Natural killer cell (primary cell): ENCODE data around the gene SH3GL3. TPM values are rescaled to one million over a fixed set of nuclear protein-coding genes. Genes with fewer than 3 reads are reported as not detected.

Experiments
- ATAC-seq, 3 donors: fragments of 150-1000 bp in 2 of 3; fragments of 200-7000 bp in 1 of 3; cut with Tn5 transposase; 1 replicate in 1 of 3; 2 replicates in 2 of 3; pipeline ENCODE4 v1.10.0; 2021; ENCODE audit warnings: mild to moderate bottlenecking in 2 of 3, moderate library complexity in 2 of 3
- DNase-seq, 2 donors: peaks; one replicate each; pipeline versions ENCODE4 v3.0.0 to v3.0.0-alpha.2; 2013 to 2021; ENCODE audit warnings: mixed read lengths in 1 of 2
- H3K27ac ChIP-seq: one replicate; pipeline ENCODE4 v1.5.1; 2013; ENCODE audit warnings: mild to moderate bottlenecking, low read length
- H3K27me3 ChIP-seq: one replicate; pipeline ENCODE4 v1.6.1; 2013; ENCODE audit warnings: low read length; ENCODE audit not compliant: control insufficient read depth, insufficient read depth
- H3K36me3 ChIP-seq: one replicate; pipeline ENCODE4 v1.6.1; 2013; ENCODE audit warnings: low read length; ENCODE audit not compliant: control insufficient read depth, insufficient read depth
- H3K4me1 ChIP-seq: one replicate; pipeline ENCODE4 v1.6.1; 2013; ENCODE audit warnings: low read length; ENCODE audit not compliant: control insufficient read depth, insufficient read depth
- H3K4me3 ChIP-seq: one replicate; pipeline ENCODE4 v1.5.1; 2013; ENCODE audit warnings: low read length
- H3K9me3 ChIP-seq: one replicate; pipeline ENCODE4 v1.6.1; 2013; ENCODE audit warnings: low read length; ENCODE audit not compliant: control insufficient read depth, insufficient read depth
- H3K27ac Mint-ChIP-seq, 2 donors: one replicate each; pipeline ENCODE4 v1.8.0; 2022; ENCODE audit warnings: mild to moderate bottlenecking in 2 of 2, mixed read lengths in 2 of 2, moderate library complexity in 1 of 2
- H3K27me3 Mint-ChIP-seq, 2 donors: one replicate each; pipeline ENCODE4 v1.8.0; 2022; ENCODE audit warnings: low read depth in 2 of 2, mixed read lengths in 2 of 2
- H3K36me3 Mint-ChIP-seq: one replicate; pipeline ENCODE4 v1.8.0; 2022; ENCODE audit warnings: mixed read lengths
- H3K4me1 Mint-ChIP-seq, 2 donors: one replicate each; pipeline ENCODE4 v1.8.0; 2022; ENCODE audit warnings: mixed read lengths in 2 of 2
- H3K4me3 Mint-ChIP-seq: one replicate; pipeline ENCODE4 v1.8.0; 2022; ENCODE audit warnings: mild to moderate bottlenecking, moderate library complexity, mixed read lengths
- H3K9me3 Mint-ChIP-seq, 2 donors: one replicate each; pipeline ENCODE4 v1.8.0; 2022; ENCODE audit warnings: mixed read lengths in 2 of 2
- CTCF ChIP-seq: fragments of 200-600 bp; IDR thresholded peaks from one replicate; pipeline ENCODE4 v1.8.0; 2022; ENCODE audit warnings: antibody characterized with exemption
- WGBS: methylation state at CpG from one replicate; pipeline ENCODE4 v1.1.7; 2013; ENCODE audit warnings: missing lambda C conversion rate; ENCODE audit not compliant: insufficient coverage; 5-methylcytosine and 5-hydroxymethylcytosine counted together
- intact Hi-C: fragments of 100-400 bp; cut with micrococcal nuclease; formaldehyde crosslinking; loops from one replicate; pipeline ENCODE4 v1.14.2; 2022
- total RNA-seq, 4 donors: library from RNA; stranded (reverse); fragments of 120-200 nt in 1 of 4; gene quantifications; one replicate each; pipeline versions ENCODE4 v1.2.3 to v1.2.4, GENCODE V29; 2013 to 2022

The SH3GL3 gene
- total RNA-seq, 3 donors from 2014 or later (not counting 1 experiment from before 2014, with no cell fraction given): not detected

DNA sequence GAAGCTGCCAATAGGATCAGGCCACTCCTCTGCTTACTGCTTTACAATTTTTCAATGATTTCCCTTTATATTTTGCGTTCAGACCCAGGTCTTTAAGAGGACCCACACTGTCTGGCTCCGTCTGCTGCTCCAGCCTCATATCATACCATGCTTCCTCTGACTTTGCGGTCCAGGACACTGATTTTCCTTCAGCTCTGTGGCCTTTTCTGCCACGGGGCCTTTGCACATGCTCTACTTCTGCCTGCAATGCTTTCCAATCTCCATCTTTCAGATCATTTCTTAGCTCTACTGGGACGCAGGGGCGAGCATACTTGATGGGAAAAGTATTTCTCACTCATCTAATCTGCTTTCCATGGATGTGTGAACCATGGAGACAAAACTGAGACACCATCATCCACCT is 23.0 kb upstream of the SH3GL3 start:
- DNase-seq (no peak), ATAC-seq (no peak)
- H3K36me3 ChIP-seq: no peaks in the 10 kb centered on the region
- intact Hi-C loops: no loop called here
- Mint-ChIP-seq H3K4me1 (peaks cover 12 to 24% of the 10 kb centered on the region in 2 donors), H3K27ac (no peak overlapping the region), H3K36me3 (no peaks in the 10 kb centered on the region), H3K9me3 (no peaks in the 10 kb centered on the region), H3K27me3 (peaks cover 5 to 10% of the 10 kb centered on the region in 2 donors), H3K4me3 (no peak overlapping the region)
- H3K9me3 ChIP-seq: no peaks in the 10 kb centered on the region
- no peak overlapping the region for H3K4me3 ChIP-seq
- no peaks in the 10 kb centered on the region for H3K4me1 ChIP-seq
- 90% methylated on average over 6 of the region's 6 CpGs for WGBS
- H3K27ac ChIP-seq: no peak overlapping the region
- TF ChIP-seq CTCF: no peak
- H3K27me3 ChIP-seq: no peaks in the 10 kb centered on the region

- ATAC-seq: no peak
- Histone ChIP-seq H3K9me3 (no peaks in the 10 kb centered on the region), H3K36me3 (no peaks in the 10 kb centered on the region), H3K4me3 (no peak overlapping the region), H3K4me1 (no peaks in the 10 kb centered on the region), H3K27ac (no peak overlapping the region), H3K27me3 (peaks cover 2% of the 10 kb centered on the region)
- no CpG with 5 or more reads among the region's 3 CpGs for WGBS
- peaks cover 10 to 20% of the 10 kb centered on the region in 2 donors for H3K27me3 Mint-ChIP-seq
- no peaks in the 10 kb centered on the region for H3K36me3 Mint-ChIP-seq
- no peak for DNase-seq
- TF ChIP-seq CTCF: no peak
- peaks cover 0 to 7% of the 10 kb centered on the region in 2 donors for H3K4me1 Mint-ChIP-seq
- no peak overlapping the region for H3K4me3 Mint-ChIP-seq
- no peaks in the 10 kb centered on the region for H3K9me3 Mint-ChIP-seq
- intact Hi-C loops: no loop called here
- no peak overlapping the region for H3K27ac Mint-ChIP-seq
Measured at GRCh38 chr15:83430441-83430840, 16.7 kb upstream of the SH3GL3 start.

GRCh38 chr15:83431521-83431920 is 15.6 kb upstream of the SH3GL3 start:
- H3K9me3 Mint-ChIP-seq: no peaks in the 10 kb centered on the region
- WGBS: 78% methylated on average over 2 of the region's 2 CpGs
- H3K4me3 Mint-ChIP-seq: no peak overlapping the region
- peaks cover 0 to 7% of the 10 kb centered on the region in 2 donors for H3K4me1 Mint-ChIP-seq
- H3K4me3 ChIP-seq: no peak overlapping the region
- ATAC-seq: no peak
- no peak overlapping the region for H3K27ac Mint-ChIP-seq
- H3K27me3 Mint-ChIP-seq: peaks cover 10 to 25% of the 10 kb centered on the region in 2 donors
- intact Hi-C loops: no loop called here
- H3K27ac ChIP-seq: no peak overlapping the region
- no peaks in the 10 kb centered on the region for H3K36me3 ChIP-seq
- TF ChIP-seq CTCF: no peak
- H3K4me1 ChIP-seq: no peaks in the 10 kb centered on the region
- no peaks in the 10 kb centered on the region for H3K9me3 ChIP-seq
- H3K27me3 ChIP-seq: peaks cover 2% of the 10 kb centered on the region
- no peak for DNase-seq
- no peaks in the 10 kb centered on the region for H3K36me3 Mint-ChIP-seq

- no peaks in the 10 kb centered on the region for H3K9me3 Mint-ChIP-seq
- 24% methylated on average over 5 of the region's 8 CpGs for WGBS
- Histone ChIP-seq H3K27ac (no peak overlapping the region), H3K9me3 (no peaks in the 10 kb centered on the region), H3K4me1 (no peaks in the 10 kb centered on the region), H3K27me3 (peaks cover 2% of the 10 kb centered on the region), H3K4me3 (no peak overlapping the region), H3K36me3 (no peaks in the 10 kb centered on the region)
- intact Hi-C loops: no loop called here
- no peak overlapping the region for H3K4me3 Mint-ChIP-seq
- TF ChIP-seq CTCF: no peak
- ATAC-seq (no peak), DNase-seq (no peak)
- H3K4me1 Mint-ChIP-seq: peaks cover 5 to 6% of the 10 kb centered on the region in 2 donors
- H3K27me3 Mint-ChIP-seq: peaks cover 12 to 33% of the 10 kb centered on the region in 2 donors
- no peaks in the 10 kb centered on the region for H3K36me3 Mint-ChIP-seq
- H3K27ac Mint-ChIP-seq: no peak overlapping the region
Measured at GRCh38 chr15:83435202-83435601, 11.9 kb upstream of the SH3GL3 start.
